CD4-positive, alpha-beta T cell treated with Interleukin-15 for 4 hours (primary cell): ENCODE data around the gene OGFR.

ENCODE experiments used
- DNase-seq: peaks from one replicate; pipeline ENCODE4 v3.0.0-alpha.2; 2020; ENCODE audit warnings: low spot score

OGFR gene

GRCh38 chr20:62861726-62862336 lies 57.2 kb downstream of the OGFR start, which contains the start of gene TCFL5:
TCFL5 (minus strand) TSS chr20:62861822; CDS start chr20:62861670, 152 bp downstream.
- peak; percentile 91 for DNase-seq
